ENCODE data around the gene ZNF516.

- TF ChIP-seq REST (IDR thresholded peaks at IDR 0.05): no peak
- TF ChIP-seq TAF1 (conservative IDR thresholded peaks at IDR 0.05): no peak
- TF ChIP-seq CTCF (IDR thresholded peaks at IDR 0.05; ENCODE audit: low read depth, low read length, missing input control): no peak
- no peak for TF ChIP-seq SP1 (IDR thresholded peaks at IDR 0.05)
- TF ChIP-seq JUND (IDR thresholded peaks at IDR 0.05): no peak
- TF ChIP-seq FOXA1 (IDR thresholded peaks at IDR 0.05): no peak
- no peak for TF ChIP-seq MAX (IDR thresholded peaks at IDR 0.05)
- no peak for TF ChIP-seq ATF3 (IDR thresholded peaks at IDR 0.05)
- TF ChIP-seq YY1 (IDR thresholded peaks at IDR 0.05): no peak
Observed at GRCh38 chr18:76386071-76386470, 109.0 kb downstream of the ZNF516 start.

Measured in liver (tissue), 3 donors.